GM12878 (cell line): ENCODE data around the gene CTSH. TPM values are rescaled to one million over a fixed set of nuclear protein-coding genes. Genes with fewer than 3 reads are reported as not detected.
A peak's percentile ranks its signal among the peaks of the same experiment; 100 is the strongest.
"Not testable (repeated sequence)": the region's sequence is repeated elsewhere in the genome, so short reads cannot be mapped to it uniquely, and the experiment has no call there.

Experiments used
- ATAC-seq: fragments of 200-7000 bp; cut with Tn5 transposase; 3 replicates; pipeline ENCODE4 v1.9.1; 2020; ENCODE audit warnings: mild to moderate bottlenecking, moderate library complexity
- BruUV-seq: library from RNA; stranded (reverse); fragments of 400-500 nt; replicated peaks from 2 replicates; lab custom pipeline; 2021; lab: Mats Ljungman, UMichigan
- CTCF ChIA-PET: fragments of 300-600 bp; sonication (Branson Sonifier 250); formaldehyde crosslinking; extraction: SDS; loops from one replicate; lab custom pipeline; 2021; ENCODE audit warnings: inconsistent platforms; lab: Yijun Ruan, JAX
- POLR2A ChIA-PET: fragments of 350-600 bp; formaldehyde crosslinking; extraction: SDS; loops from one replicate; lab custom pipeline; 2021; ENCODE audit warnings: inconsistent platforms; lab: Charles Lee
- RAD21 ChIA-PET: fragments of 300-600 bp; sonication (Branson Sonifier 250); formaldehyde crosslinking; loops from one replicate; lab custom pipeline; 2023; ENCODE audit warnings: antibody characterized with exemption; ENCODE audit not compliant: unreplicated experiment; lab: Charles Lee
- SMC1A ChIA-PET: fragments of 300-600 bp; sonication (Branson Sonifier 250); formaldehyde crosslinking; loops from one replicate; lab custom pipeline; 2023; ENCODE audit not compliant: unreplicated experiment, uncharacterized antibody; lab: Charles Lee
- DNase-seq: peaks from one replicate; pipeline ENCODE4 v3.0.0-alpha.2; 2011; ENCODE audit warnings: low read depth, low spot score
- FAIRE-seq: peaks from 3 replicates; lab custom pipeline; 2011; peaks lifted over from hg19 to GRCh38; lab: Jason Lieb, UNC
- H2AFZ ChIP-seq: 2 replicates; pipeline ENCODE4 v1.6.0; 2011; ENCODE audit warnings: low read depth, low read length, control low read depth; ENCODE audit not compliant: control insufficient read depth
- H3K27ac ChIP-seq: 2 replicates; pipeline ENCODE4 v1.5.1; 2011; ENCODE audit warnings: control low read depth; ENCODE audit not compliant: control insufficient read depth, insufficient read depth
- H3K27me3 ChIP-seq, 2 experiments: replicated peaks in 1 of 2; 2 replicates each; pipeline versions ENCODE4 v1.6.0 to v1.6.1; 2011; ENCODE audit warnings: low read length in 1 of 2; ENCODE audit not compliant: control insufficient read depth in 2 of 2, insufficient read depth in 2 of 2
- H3K36me3 ChIP-seq, 2 experiments: 2 replicates each; pipeline ENCODE4 v1.5.1; 2011; ENCODE audit warnings: low read length in 1 of 2; ENCODE audit not compliant: control insufficient read depth in 2 of 2, insufficient read depth in 2 of 2
- H3K4me1 ChIP-seq: 2 replicates; pipeline ENCODE4 v1.6.1; 2011; ENCODE audit warnings: mild to moderate bottlenecking, low read length, moderate library complexity, mixed read lengths; ENCODE audit not compliant: control insufficient read depth, insufficient read depth
- H3K4me2 ChIP-seq: 2 replicates; pipeline ENCODE4 v1.6.0; 2011; ENCODE audit warnings: control low read depth; ENCODE audit not compliant: control insufficient read depth, insufficient read depth
- H3K4me3 ChIP-seq: fragments of 200-600 bp; sonication (generic); 2 replicates; pipeline ENCODE4 v1.5.1; 2016
- H3K79me2 ChIP-seq: 2 replicates; pipeline ENCODE4 v1.6.0; 2011; ENCODE audit warnings: low read length; ENCODE audit not compliant: control insufficient read depth, insufficient read depth
- H3K9ac ChIP-seq: 2 replicates; pipeline ENCODE4 v1.8.0; 2011; ENCODE audit warnings: low read length, control low read depth, mixed read lengths; ENCODE audit not compliant: control insufficient read depth, insufficient read depth
- H3K9me3 ChIP-seq: replicated peaks from 3 replicates; pipeline ENCODE4 v1.5.1; 2011; ENCODE audit warnings: mild to moderate bottlenecking, low read length; ENCODE audit not compliant: control insufficient read depth, insufficient read depth
- H4K20me1 ChIP-seq: 2 replicates; pipeline ENCODE4 v1.6.0; 2011; ENCODE audit not compliant: control insufficient read depth, insufficient read depth
- POLR2A ChIP-seq: IDR thresholded peaks from 2 replicates; pipeline ENCODE4 v1.6.1; 2011; ENCODE audit warnings: low read depth, mild to moderate bottlenecking, low read length
- POLR2AphosphoS5 ChIP-seq: IDR thresholded peaks from 2 replicates; pipeline ENCODE4 v1.6.1; 2011; ENCODE audit warnings: mild to moderate bottlenecking, low read length, inconsistent platforms
- WGBS: methylation state at CpG from one replicate; pipeline ENCODE4 v1.1.6; 2016; ENCODE audit warnings: low lambda C conversion rate; ENCODE audit not compliant: insufficient replicate concordance, insufficient coverage; ENCODE audit errors: missing lambda C conversion rate; 5-methylcytosine and 5-hydroxymethylcytosine counted together
- in situ Hi-C: fragments of 300-500 bp; cut with MboI; formaldehyde crosslinking; loops from 9 replicates; pipeline ENCODE4 v1.14.3; 2018; ENCODE audit warnings: mixed read lengths
- intact Hi-C: fragments of 100-400 bp; cut with micrococcal nuclease; formaldehyde crosslinking; loops from one replicate; pipeline ENCODE4 v1.14.2; 2022; ENCODE audit not compliant: unreplicated experiment
- polyA plus RNA-seq, 11 experiments: library from polyadenylated mRNA; depleted of rRNA in 4 of 11; unstranded in 6 of 11; stranded (reverse) in 5 of 11; fragments of >200 nt; fragmentation: Nextera tagmentation in 4 of 11; fragmentation: Illumina TruSeq in 1 of 11; extraction: Ambion mirVana in 4 of 11; extraction: Trizol in 1 of 11; gene quantifications; 1 replicate in 1 of 11; 2 replicates in 10 of 11; pipeline versions ENCODE4 v1.2.1 to v1.2.3, GENCODE V29; 2011 to 2016; ENCODE audit warnings: inconsistent platforms in 2 of 11, missing spikeins in 2 of 11, low read depth in 1 of 11
- total RNA-seq, 4 experiments: library from RNA; depleted of rRNA in 3 of 4; stranded (reverse); fragments of >200 nt in 3 of 4; fragmentation: Illumina TruSeq in 1 of 4; extraction: Trizol in 1 of 4; gene quantifications; 2 replicates each; pipeline versions ENCODE4 v1.2.1 to v1.2.3, GENCODE V29; 2013 to 2021

CTSH gene
- total and polyA plus RNA-seq, 10 of the 15 experiments (the other 5 are each of a cell fraction or from before 2014, with no cell fraction given) = 30.2 to 1,212 (median 519) TPM

DNA sequence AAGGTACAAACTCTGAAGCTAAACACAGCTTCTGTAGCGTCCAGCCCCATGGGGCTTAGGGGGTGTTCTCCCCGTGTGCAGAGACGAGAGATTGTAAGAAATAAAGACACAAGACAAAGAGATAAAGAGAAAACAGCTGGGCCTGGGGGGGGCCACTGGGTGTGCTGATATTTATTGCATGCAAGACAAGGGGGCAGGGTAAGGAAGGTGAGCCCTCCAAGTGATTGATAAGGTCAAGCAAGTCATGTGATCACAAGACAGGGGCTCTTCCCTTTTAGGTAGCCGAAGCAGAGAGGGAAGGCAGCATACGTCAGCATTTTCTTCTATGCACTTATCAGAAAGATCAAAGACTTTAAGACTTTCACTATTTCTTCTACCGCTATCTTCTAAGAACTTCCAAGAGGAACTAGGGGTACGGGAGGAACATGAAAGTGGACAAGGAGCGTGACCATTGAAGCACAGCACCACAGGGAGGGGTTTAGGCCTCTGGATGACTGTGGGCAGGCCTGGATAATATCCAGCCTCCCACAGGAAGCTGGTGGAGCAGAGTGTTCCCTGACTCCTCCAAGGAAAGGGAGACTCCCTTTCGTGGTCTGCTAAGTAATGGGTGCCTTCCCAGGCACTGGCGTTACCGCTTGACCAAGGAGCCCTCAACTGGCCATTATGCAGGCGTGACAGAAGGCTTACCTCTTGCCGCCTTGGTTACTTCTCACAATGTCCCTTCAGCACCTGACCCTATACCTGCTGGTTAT, 42.4 kb downstream of the CTSH start:
- H3K4me1 ChIP-seq, in situ Hi-C loops, H3K27ac ChIP-seq, FAIRE-seq, intact Hi-C loops, H4K20me1 ChIP-seq, H3K9me3 ChIP-seq, H3K9ac ChIP-seq, H3K79me2 ChIP-seq, H2AFZ ChIP-seq, H3K4me2 ChIP-seq, DNase-seq, BruUV-seq, ATAC-seq, H3K4me3 ChIP-seq, RAD21 ChIA-PET, H3K27me3 ChIP-seq: not testable (repeated sequence)
- 76% methylated on average over 13 of the region's 13 CpGs for WGBS
- CTCF ChIA-PET = interaction anchor here (1.3 to 1.7 kb wide), 2 partner anchors 8 to 42 kb away, joined by 3 to 4 read pairs; no protein-coding TSS in a partner anchor
- POLR2A ChIA-PET = interaction anchor here (0.7 kb wide), 1 partner anchor 126 kb away, joined by 3 read pairs; no protein-coding TSS in a partner anchor
- peak; percentile 26; the same call in 1 of the 2 replicates for TF ChIP-seq POLR2AphosphoS5
- TF ChIP-seq POLR2A = peak; percentile 41; the same call in 1 of the 2 replicates
- SMC1A ChIA-PET = interaction anchor here (0.9 to 1.5 kb wide), 5 partner anchors 9 to 35 kb away, joined by 3 to 4 read pairs (median 3); no protein-coding TSS in a partner anchor
- H3K36me3 ChIP-seq = peaks cover 6 to 39% of the 10 kb centered on the region in 2 experiments

DNA sequence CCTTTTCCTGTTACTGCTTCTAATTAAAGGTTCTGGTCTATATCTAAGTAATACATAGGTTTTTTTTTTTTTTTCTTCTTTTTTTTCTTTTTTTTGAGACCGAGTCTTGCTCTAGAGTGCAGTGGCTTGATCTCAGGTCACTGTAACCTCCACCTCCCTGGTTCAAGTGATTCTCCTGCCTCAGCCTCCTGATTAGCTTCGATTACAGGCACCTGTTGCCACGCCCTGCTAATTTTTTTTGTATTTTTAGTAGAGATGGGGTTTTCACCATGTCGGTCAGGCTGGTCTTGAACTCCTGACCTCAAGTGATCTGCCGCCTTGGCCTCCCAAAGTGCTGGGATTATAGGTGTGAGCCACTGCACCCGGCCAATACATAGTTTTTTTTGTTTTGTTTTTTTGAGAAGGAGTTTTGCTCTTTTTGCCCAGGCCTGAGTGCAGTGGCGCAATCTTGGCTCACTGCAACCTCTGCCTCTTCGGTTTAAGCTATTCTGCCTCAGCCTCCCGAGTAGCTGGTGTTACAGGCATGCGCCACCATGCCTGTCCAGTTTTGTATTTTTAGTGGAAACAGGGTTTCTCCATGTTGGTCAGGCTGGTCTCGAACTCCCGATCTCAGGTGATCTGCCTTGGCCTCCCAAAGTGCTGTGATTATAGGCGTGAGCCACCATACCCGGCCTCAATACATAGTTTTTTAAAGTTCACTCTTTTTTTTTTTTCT, 43.9 kb downstream of the CTSH start:
- ATAC-seq, H4K20me1 ChIP-seq, H3K27me3 ChIP-seq, H3K4me3 ChIP-seq, DNase-seq, H2AFZ ChIP-seq, H3K4me2 ChIP-seq, FAIRE-seq, BruUV-seq, in situ Hi-C loops, H3K79me2 ChIP-seq, H3K9ac ChIP-seq, intact Hi-C loops, H3K9me3 ChIP-seq, H3K4me1 ChIP-seq, H3K27ac ChIP-seq: not testable (repeated sequence)
- CTCF ChIA-PET = interaction anchor here (0.8 to 3.0 kb wide), 3 partner anchors 8 to 20 kb away, joined by 4 to 12 read pairs (median 4); no protein-coding TSS in a partner anchor
- WGBS = 92% methylated on average over 14 of the region's 14 CpGs
- RAD21 ChIA-PET = interaction anchor here (0.5 kb wide), 1 partner anchor 875 kb away, joined by 4 read pairs; no protein-coding TSS in a partner anchor
- H3K36me3 ChIP-seq = peaks cover 4 to 35% of the 10 kb centered on the region in 2 experiments
- SMC1A ChIA-PET = interaction anchor here (1.4 to 1.5 kb wide), 2 partner anchors 19 to 20 kb away, joined by 3 read pairs; no protein-coding TSS in a partner anchor
- POLR2A ChIA-PET = interaction anchor here (1.1 to 1.4 kb wide), 2 partner anchors 18 to 410 kb away, joined by 3 read pairs; partner anchors contain the start of gene TMED3
